Dermis microvascular lymphatic vessel endothelial cell (primary cell): ENCODE data around the gene GCAT. TPM values are rescaled to one million over a fixed set of nuclear protein-coding genes. Genes with fewer than 3 reads are reported as not detected.

Experiments
- DNase-seq, 2 donors: peaks; one replicate each; pipeline versions ENCODE4 v3.0.0 to v3.0.0-alpha.2; 2010; ENCODE audit warnings: low read depth in 2 of 2
- total RNA-seq: library from RNA; depleted of rRNA; stranded (reverse); fragments of >200 nt; gene quantifications from 2 replicates; pipeline ENCODE4 v1.2.1, GENCODE V29; 2014

The GCAT gene
- total RNA-seq, result 16.9 and 24.6 TPM in 2 replicates

DNA sequence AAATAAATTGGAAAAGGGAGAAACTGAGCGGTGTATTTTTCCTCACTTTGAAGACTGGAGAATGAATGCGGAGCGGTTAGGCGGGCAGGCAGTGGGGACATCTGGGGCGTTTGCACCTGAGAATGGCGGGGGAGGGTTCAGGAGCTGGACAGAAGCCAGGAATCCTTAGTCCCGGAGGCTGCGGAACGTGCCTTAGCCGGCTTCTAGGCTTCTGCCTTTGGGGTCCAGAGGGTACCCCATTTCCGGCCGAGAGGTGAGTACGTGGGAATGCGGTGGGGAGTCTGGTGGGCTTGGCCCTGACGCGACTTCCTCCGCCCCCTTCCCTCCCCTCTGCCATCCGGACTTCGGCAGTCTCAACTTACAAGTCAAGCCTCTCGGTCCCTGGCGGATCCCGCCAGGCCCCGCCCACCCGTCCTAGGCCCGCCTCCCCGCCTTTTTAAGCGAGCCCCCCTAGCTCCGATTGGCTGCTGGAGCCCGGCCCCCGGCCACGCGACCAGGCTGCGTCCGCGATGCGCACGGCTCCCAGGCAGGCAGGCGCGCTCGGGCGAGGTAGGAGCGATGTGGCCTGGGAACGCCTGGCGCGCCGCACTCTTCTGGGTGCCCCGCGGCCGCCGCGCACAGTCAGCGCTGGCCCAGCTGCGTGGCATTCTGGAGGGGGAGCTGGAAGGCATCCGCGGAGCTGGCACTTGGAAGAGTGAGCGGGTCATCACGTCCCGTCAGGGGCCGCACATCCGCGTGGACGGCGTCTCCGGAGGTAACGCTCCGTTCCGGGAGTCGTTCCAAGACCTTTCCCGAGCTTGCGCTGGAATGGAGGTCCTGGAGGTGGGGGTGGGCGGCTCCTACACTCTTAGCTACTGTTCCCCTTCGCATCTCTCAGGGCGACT is at the start of gene GCAT:
GCAT (plus strand) TSS at position 525 of the 884 bp plus-strand sequence; CDS start at position 559, 34 bp downstream.
- DNase-seq, result peak; percentile 80 to 98

DNA sequence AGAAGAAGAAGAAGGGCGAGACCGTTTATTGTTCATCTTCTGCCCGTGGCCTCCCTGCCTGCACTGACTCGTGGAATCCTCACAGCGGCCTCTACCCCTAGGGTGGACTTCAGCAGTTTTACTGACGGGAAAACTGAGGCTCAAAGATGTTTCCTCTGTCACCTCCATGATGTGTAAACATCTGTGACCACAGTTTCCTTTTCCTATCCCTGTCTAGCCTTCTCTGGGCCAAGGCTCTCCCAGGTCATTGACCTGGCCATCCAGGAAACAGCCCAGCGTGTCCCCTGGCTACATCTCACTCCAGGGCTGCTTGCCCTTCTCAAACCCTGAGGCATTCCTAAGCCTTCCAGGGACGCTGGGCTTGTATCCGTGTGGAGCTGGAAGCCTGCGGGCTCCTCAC is 49.0 kb upstream of the GCAT start:
- DNase-seq, result peak; percentile 40 to 62

DNA sequence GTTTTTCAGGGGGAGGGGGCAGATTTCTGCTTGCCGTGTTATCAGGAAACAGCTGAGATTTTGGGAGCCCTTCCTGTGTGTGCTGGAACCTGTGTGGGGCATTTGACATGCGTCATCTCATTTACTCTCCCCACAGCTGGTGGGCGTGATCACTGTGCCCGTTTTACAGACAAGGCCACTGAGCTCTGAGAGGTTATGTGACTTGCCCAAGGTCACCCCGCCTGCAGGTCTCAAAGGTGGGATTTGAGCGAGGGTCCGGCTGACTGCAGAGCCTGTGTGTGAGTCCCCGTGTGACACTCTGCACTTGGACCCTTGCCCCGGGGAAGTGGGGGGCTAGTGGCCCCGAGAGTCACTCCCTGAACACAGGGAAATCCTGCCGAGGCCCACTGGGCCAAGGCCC is 48.5 kb upstream of the GCAT start:
- no peak for DNase-seq

DNA sequence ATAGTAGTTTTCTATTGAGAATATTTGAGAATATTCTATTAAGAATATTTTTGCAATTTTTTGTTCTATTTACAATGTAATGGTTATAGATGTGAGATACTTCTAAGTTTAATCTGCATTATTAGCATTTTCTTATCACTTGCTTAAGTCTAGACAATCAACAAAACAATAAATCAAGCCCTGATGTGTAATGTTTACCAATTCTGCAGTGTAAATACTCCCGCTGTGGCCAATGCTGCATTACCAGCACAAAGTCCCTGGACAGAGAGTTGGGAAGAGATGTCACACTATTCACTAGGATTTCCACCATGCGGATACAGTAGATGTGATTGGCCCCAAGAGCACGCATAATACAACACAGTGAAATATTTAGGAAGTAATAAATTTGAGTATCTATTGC is 47.6 kb upstream of the GCAT start:
- DNase-seq, result no peak

DNA sequence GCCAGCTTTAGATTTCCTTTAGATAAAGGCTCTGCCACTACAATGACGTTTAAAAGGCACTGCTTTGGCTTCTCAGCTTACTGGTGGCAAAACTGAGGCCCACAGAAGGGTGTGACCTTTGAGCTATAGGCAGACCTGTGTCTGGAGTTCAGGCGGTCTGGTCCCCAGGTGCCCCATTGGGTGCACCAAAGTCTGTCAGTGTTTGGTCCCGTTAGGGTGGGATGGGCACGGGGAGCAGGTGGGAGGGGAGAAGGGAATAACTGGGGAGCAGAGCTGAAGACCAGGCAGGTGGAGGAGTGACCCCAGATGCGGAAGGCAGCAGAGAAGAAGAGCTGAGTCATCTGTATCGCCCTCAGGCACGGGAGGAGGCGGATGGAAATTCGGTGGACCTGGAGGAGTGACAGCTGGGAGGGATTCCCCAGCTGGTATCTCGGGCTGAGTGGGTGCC is 45.3 kb upstream of the GCAT start:
- DNase-seq, result no peak

DNA sequence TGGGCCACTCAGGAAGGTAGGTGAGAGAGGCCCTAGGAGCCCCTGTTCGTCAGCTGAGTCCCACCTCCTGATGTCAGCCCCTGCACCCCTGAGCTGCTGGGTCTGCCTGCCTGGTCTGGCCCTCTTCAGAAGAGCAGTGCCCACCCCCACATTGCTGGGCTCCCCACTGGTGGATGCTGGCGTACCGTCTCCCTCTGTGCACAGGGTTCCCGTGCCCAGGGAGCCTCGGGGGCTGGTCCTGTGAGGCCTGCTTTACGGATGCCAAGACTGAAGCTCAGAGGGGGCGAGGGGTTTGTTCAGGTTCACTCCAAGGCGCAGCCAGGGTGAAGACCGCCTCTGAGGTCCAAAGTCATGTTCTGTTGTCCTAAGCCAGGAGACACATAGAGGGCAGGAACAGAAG is 44.7 kb upstream of the GCAT start:
- DNase-seq, result no peak

DNA sequence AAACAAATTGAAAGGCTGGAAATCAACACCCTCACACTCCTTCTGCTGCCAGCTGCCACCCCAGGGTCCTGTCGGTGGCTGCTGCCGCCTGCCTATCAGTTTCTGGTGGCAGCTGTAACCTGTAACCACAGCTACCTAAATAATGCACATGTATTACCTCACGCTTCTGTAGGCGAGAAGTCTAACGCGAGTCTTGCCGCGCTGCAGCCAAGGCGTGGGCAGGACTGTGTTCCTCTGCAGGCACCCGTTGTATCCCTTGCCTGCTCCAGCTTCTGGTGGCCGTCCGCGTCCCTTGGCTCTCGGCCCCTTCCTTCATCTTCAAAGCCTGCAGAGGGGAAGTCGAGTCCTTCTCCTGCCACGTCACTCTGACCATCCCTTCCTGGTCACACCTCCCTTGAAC is 44.1 kb upstream of the GCAT start:
- DNase-seq, result no peak

DNA sequence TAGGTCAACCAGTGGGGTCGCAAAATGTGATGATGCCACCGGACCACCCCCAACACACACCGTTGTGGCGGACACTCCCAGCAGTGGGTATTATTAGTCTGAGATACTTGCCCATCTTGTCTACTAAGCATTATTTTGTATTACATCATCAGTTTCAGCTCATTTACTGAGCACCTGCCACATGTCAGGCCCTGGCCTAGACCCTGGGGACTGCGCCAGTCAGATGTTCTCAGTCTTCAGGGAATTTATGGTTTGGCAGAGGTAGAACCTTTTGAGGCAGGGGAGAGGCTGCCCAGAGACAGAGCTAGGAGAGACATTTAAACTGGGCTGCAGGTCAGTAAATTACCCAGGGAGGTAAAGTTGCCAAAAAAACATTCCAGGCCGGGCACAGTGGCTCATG is 43.1 kb upstream of the GCAT start:
- DNase-seq, result no peak

DNA sequence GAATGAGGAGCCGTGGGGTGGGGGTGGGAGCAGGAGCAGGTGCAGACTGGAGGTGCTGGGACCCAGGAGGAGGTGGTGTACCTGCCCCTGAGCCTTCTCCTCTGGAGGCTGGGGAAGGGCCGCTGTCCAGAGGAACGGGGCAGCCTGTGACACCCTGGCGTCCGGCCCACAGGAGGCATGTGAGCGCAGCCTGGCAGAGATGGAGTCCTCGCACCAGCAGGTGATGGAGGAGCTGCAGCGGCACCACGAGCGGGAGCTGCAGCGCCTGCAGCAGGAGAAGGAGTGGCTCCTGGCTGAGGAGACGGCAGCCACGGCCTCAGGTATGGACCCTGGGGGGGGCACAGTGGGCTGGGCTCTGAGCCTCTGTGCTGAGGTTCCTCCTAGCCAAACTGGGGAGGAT is 42.2 kb upstream of the GCAT start:
- no peak for DNase-seq

DNA sequence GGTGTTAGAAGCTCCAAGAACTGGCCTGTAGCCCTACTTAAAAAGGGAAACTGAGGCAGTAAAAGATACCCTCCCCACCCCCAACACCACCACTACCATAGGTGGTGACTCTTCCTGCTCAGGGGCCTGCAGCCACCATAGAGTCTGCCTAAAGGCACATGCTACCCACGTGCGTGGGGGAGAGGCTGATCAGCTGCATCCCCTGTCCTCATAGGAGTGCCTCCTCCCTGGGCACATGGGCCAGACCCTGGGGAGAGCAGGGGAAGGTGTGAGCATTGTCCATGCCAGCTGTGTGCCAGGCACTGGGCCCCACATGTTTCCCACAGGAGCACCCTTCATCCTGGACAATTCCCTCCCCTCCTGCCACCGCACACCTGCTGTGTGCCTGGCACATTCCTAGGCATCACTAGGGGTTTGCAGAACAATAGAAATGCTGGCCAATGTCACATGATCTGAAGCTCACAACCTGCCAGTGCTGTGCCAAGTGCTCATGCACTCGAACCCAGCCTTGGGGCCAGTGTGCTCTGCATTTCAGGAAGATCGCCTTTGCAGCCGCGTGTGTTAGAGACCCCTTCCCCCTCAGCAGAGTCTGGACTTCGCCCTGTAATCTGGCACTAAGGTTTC is 41.7 kb upstream of the GCAT start:
- DNase-seq, result no peak

DNA sequence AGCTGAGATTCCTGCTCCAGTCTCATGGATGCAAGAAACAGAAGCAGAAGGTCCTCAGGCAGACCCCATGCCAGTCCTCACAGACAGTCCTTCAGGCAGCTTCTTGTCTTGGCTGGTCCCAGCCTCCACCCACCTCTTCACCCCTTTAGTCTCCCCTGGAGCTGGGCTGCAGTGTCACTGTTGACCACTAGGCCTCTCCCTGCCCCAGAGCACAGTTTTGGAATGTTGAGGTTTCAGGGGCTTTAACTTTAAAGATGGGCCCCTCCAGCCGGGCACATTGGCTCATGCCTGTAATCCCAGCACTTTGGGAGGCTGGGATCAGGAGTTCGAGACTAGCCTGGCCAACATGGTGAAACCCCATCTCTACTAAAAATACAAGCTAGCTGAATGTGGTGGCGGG is 39.5 kb upstream of the GCAT start:
- DNase-seq, result no peak

DNA sequence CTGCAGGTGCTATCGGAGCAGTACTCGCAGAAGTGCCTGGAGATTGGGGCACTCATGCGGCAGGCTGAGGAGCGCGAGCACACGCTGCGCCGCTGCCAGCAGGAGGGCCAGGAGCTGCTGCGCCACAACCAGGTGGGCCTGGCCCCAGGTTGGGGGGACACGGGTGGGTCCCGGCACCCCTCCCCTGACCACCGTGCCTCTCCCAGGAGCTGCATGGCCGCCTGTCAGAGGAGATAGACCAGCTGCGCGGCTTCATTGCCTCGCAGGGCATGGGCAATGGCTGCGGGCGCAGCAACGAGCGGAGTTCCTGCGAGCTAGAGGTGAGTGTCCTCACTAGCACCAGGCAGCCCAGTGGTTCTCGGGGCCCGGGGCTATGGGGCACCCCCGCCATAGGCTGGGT is 38.7 kb upstream of the GCAT start:
- DNase-seq, result no peak

DNA sequence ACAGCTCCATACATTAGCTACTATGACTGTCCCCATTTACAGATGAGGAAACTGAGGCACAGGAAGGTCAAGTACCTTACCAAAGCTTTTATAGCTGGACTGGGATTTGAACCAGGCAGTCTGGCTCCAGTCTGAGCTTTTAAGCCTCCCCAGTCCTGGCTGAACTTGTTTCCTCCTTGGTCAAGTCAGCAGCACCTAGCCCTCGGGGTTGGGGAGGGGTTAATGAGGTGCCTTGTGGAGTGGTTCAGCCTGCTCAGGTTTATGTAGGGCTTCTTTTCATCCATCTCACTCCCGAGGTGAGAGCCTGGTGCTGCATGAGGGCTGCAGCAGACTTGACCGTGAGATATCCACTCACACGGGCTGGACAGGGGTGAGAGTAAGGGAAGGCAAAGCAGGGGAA is 36.7 kb upstream of the GCAT start:
- no peak for DNase-seq

DNA sequence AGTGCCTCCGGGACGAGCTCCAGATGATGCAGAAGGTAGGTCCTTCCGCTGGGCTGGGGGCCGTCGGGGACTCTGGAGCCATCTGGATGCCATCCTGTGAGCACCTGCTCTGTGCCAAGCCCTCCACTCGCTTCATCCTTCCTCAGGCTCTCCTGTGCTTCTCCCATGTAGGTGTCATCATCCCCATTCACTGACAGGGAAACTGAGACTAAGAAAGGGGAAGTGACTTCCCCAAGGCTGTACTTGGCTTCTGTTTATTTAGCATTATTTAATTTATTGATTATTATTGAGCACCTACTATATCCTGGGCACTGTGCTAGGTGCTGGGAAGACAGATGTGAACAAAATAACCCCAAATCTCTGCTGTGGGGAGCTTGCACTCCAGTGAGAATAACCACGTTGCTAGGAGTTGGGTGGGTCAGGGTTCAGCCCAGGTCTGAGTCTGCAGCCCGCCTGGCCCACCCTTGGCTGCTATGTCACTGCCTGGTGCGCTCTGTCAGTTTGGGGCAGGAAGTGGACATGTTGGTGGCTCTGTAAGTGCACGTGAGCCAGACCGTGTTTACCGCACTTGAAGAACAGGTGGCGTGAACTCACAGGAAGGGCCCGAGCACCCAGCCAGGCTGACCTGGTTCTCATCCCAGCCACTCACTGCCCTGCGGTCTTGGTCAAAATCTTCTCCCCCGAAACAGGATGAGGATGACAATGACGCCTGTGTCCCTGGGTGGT is 35.9 kb upstream of the GCAT start:
- no peak for DNase-seq

DNA sequence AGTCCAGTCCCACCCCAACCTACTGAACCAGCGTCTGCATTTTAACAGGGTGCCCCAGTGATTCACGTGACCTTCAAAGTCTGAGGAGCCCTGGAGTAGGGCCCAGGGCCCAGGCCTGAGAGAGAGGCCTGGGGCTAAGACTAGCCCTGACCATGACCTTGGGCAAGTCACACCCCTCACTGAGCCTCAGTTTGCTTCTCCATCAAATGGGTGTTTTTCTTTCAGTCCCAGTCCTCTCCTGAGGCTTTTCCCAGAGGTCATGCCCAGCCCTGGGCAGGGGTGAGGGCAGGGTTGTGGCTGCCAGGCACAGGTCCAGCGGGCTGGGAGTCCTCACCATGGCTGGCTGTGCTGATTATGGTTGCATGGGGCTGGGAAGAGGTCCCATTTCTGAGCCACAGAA is 33.0 kb upstream of the GCAT start:
- DNase-seq, result no peak

DNA sequence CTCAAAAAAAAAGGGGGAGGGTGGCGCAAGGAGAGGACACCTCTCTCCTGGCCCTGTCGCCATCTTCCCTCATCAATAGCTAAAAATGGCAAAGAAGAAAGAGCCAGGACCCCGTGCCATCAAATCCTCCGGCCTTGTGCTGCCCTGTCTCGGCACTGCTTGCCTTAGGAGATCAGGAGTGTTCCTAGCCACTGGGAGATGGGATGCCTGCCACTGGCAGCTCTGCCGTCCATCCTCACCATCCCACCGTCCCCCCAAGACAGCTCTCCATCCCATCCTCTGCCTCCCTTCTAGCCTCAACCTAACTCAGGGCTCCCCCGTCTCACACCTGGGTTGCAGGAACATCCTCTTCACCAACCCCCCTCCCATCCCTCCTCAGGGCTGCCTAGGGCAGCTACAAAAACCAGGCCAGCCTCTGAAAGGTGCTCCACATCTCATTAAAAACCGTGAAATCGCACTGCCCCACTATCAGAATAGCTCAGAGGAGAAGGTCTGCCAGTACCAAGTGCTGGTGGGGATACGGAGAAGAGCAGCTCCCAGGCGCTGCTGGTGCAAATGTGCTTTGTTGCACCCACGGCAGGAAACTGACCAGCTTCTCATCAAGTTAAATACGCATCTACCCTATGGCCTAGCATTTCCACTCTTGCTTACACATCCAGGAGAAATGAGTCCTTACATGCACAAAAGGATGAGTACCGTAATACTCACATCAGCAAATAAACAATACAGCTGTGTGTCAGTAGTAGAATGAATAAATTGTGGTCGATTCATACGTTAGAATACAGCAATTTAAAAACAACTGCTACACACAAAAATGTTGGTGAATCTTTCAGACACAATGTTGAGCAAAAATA is 31.7 kb upstream of the GCAT start:
- no peak for DNase-seq

DNA sequence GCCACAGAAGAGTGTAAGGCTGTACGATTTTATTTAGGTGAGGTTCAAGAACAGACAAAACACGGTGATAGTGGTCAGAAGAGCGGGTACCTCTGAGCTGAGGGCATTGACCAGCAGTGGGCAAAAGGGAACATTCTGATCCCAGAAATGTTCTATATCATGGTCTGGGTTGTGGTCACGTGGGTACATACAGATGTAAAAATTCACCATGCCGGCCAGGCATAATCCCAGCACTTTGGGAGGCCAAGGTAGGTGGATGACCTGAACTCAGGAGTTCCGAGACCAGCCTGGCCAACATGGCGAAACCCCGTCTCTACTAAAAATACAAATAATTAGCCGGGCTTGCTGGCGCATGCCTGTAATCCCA is 31.1 kb upstream of the GCAT start:
- DNase-seq, result no peak

DNA sequence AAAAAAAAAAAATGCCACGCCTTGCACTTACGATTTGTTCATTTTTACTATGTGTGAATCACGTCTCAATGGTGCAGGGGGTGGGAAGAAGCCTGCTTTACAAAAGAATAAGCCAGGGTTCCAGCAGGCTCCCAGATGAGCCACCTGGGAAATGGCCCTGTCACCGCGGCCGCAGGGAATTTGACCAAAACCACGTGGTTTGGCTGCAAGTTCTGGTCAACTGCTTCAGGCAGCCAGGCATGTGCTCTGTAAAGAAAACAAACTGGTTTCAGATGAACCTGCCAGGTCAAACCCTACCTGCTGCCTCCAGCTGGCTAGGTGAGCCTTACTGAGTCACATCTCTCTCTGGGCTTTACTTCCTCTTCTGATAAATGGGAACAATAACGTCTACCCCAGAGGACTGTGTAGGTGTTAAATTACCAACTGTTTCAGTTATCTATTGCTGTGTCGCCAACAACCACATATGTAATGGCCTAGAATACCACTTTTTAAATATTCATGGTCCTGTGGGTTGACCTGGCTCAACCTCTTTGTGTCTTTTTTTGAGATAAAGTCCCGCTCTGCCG is 30.5 kb upstream of the GCAT start:
- DNase-seq, result no peak

DNA sequence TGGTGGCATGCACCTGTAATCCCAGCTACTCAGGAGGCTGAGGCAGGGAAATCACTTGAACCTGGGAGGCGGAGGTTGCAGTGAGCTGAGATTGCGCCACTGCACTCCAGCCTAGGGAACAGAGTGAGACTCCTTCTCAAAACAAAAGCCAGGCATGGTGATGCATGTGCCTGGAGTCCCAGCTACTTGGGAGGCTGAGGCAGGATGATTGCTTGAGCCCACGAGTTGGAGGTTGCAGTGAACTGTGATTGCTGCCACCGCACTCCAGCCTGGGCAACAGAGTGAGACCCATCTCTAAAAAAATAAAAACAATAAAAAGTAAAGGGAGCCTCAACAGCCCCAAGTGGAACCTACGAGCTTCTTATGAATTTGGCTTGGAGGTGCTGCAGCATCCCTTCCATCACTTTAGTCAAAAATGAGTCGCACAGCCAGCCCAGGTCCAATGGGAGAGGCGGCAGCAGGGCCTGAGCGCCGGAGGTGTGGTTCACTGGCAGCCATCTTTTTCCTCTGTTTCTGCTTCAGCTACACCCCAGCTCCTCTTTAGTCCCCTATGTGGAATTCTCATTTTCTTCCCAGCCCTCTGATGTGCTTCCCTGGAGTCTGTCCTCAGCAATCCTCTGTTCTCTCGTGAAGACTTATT is 29.2 kb upstream of the GCAT start:
- DNase-seq, result no peak

DNA sequence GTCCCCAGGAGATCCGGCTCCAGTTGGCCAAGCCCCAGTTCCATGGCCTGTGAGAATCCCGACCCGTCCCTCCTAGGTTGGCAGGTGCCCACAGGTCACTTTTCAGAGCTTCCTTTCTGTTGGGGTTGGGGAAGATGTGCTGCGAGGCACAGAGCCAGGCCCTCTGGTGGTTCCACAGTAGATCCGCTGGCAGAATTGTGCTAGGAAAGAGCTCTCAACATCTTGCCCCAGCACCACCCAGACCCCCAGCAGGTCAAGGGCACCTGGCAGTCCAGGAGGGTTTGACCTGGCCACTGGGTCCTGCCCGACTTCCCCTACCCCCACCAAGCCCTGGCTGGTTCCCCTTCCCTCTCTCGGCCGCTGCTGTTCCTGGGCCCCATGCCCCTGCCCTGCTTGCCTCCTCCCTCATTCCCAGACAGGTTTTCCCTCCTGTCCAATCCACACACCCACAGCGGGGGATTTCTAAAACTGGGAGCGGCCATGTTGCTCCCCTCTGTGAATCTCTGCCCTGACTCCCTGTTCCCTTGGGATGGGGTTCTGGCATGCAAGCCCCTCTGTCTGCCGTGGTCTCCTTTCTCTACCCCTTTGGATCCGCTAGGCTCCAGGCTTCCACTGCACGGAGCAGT is 26.2 kb upstream of the GCAT start:
- peak; percentile 42 to 50 for DNase-seq
